Upper lobe of left lung (tissue), 4 donors: ENCODE measurements around the gene KRT40.

Source experiments
- CTCF ChIP-seq, 6 experiments: fragments of 450-650 bp in 4 of 6; fragments of 200-600 bp in 2 of 6; sonication (generic) in 2 of 6; IDR thresholded peaks; one replicate each; pipeline ENCODE4 v1.5.1; 2016 to 2019; ENCODE audit warnings: antibody characterized with exemption in 6 of 6
- EP300 ChIP-seq, 4 donors: sonication (generic); formaldehyde crosslinking; IDR thresholded peaks; one replicate each; pipeline ENCODE4 v1.5.1; 2017; ENCODE audit warnings: antibody characterized with exemption in 4 of 4, control low read depth in 2 of 4
- POLR2A ChIP-seq, 4 donors: fragments of 450-650 bp; IDR thresholded peaks; one replicate each; pipeline ENCODE4 v1.5.1; 2016 to 2017; ENCODE audit warnings: antibody characterized with exemption in 4 of 4, mild to moderate bottlenecking in 2 of 4
- POLR2AphosphoS5 ChIP-seq, 2 donors: sonication (generic); formaldehyde crosslinking; IDR thresholded peaks; one replicate each; pipeline ENCODE4 v1.5.1; 2017; ENCODE audit warnings: antibody characterized with exemption in 2 of 2

GRCh38 chr17:41013181-41013580, 29.1 kb upstream of the KRT40 start:
- TF ChIP-seq CTCF (IDR thresholded peaks at IDR 0.05) (no peak), POLR2A (IDR thresholded peaks at IDR 0.05) (no peak), POLR2AphosphoS5 (IDR thresholded peaks at IDR 0.05) (no peak), EP300 (IDR thresholded peaks at IDR 0.05) (no peak)
